GM12892 (cell line): ENCODE measurements around the gene SLC36A1.
"Not testable (repeated sequence)": the region's sequence is repeated elsewhere in the genome, so short reads cannot be mapped to it uniquely, and the experiment has no call there.

Source experiments
- DNase-seq: peaks from one replicate; pipeline ENCODE4 v3.0.0; 2011; ENCODE audit not compliant: insufficient read length
- FAIRE-seq: peaks from 2 replicates; lab custom pipeline; 2011; peaks lifted over from hg19 to GRCh38; lab: Jason Lieb, UNC
- POLR2A ChIP-seq: IDR thresholded peaks from 2 replicates; pipeline ENCODE4 v1.6.1; 2011; ENCODE audit warnings: low read depth, low read length, control low read depth
- POLR2AphosphoS5 ChIP-seq: IDR thresholded peaks from 2 replicates; pipeline ENCODE4 v1.6.1; 2011; ENCODE audit warnings: low read depth, low read length, control low read depth
- TAF1 ChIP-seq: IDR thresholded peaks from 2 replicates; pipeline ENCODE4 v1.6.1; 2011; ENCODE audit warnings: low read depth, mild to moderate bottlenecking, control low read depth, low read length, borderline replicate concordance

The SLC36A1 gene

DNA sequence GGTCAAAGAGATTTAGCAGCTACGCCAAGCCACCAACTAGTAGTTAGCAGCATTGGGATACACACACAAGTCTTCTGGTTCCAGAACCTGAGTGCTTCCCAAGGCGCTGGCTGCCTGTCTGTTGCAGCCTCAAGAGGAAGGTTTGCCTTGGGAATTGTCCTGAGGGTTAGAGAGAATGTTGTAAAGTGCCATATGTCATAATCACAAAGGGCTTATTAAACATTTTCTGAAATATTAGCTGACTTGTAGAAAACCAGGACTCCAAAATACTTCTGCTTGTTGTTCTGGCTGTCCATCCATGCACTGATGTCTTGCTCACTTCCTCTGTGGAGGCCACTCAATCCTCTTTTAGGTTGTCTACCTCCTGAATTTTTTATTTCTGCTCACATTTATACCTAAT, 46.3 kb downstream of the SLC36A1 start:
- DNase-seq (no peak), FAIRE-seq (no peak)
- TF ChIP-seq POLR2A = no peak
- no peak for TF ChIP-seq TAF1
- TF ChIP-seq POLR2AphosphoS5 = no peak

DNA sequence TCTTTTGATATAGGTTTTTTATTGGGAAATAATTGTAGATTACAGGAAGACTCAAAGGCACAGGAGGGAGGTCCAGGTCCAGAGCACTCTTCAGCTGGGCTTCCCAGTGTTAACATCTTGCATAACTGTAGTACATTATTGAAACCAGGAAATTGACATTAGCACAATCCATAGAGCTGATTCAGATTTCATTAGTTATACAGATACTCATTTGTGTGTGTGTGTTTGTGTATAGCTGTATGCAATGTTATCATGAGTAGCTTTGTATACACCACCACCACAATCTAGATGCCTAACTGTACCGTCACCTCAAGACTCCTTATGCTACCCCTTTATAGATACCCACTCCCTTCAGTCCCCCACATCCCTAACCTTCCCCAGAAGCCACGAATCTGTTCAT, 47.9 kb downstream of the SLC36A1 start:
- DNase-seq = no peak
- TF ChIP-seq POLR2AphosphoS5 (no peak), POLR2A (no peak), TAF1 (no peak)
- FAIRE-seq = no peak

- FAIRE-seq (no peak), DNase-seq (no peak)
- TF ChIP-seq POLR2AphosphoS5 (no peak), POLR2A (no peak), TAF1 (no peak)
Observed at GRCh38 chr5:151496041-151496484, 48.7 kb downstream of the SLC36A1 start.

- FAIRE-seq (peak; percentile 78), DNase-seq (no peak)
- TF ChIP-seq TAF1 (no peak), POLR2A (no peak), POLR2AphosphoS5 (no peak)
Observed at GRCh38 chr5:151497391-151498002, 50.1 kb downstream of the SLC36A1 start.

GRCh38 chr5:151498395-151499155, 51.2 kb downstream of the SLC36A1 start:
- FAIRE-seq (no peak), DNase-seq (no peak)
- TF ChIP-seq POLR2A (no peak), TAF1 (no peak), POLR2AphosphoS5 (no peak)

DNA sequence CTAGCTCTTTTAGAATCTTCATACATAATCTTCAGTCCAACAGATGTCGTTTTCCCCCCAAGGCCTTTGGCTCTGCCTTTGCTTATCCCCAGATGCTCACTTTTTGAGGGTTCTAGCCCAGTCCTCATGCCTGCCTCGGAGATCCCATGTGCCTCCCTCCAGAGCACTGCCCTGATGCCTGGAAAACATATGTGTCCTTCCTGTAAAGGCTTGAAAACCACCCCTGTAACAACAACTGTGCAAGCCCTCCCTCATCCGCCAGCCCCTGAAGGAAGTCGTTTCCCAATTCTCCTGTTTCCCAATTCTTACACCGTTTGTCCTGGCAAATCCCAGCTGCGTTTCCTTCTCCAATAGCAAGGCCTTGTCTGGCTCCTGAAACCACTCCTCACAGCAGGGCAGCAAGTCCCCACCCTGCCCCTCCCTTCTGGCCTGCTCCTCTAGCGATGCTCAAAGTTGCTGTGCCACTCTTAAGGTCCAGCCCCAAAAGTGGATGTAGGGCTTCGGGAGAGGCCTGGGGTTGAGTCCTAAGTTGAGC, 52.2 kb downstream of the SLC36A1 start:
- no peak for FAIRE-seq
- DNase-seq = no peak
- no peak for TF ChIP-seq POLR2A
- TF ChIP-seq TAF1 = no peak
- no peak for TF ChIP-seq POLR2AphosphoS5

DNA sequence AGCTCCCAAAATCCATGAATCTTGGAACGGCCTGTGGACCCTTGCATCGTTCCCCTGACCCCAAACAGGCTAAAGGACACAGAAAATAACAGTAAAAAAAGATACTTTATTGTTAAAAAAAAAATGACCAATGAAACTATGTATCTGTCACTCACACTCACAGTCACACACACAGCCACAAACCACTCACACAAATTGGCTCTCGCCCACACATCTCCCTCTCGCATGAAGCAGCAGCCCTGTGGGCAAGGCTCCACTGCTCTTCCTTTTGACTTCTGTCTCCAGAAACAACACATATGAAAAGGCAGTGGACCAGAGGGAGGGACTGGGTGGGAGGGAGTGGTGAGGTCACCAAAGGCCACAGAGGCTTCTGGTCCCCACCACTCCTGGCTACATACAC, 56.6 kb downstream of the SLC36A1 start:
- no peak for DNase-seq
- TF ChIP-seq TAF1 = no peak
- no peak for TF ChIP-seq POLR2A
- TF ChIP-seq POLR2AphosphoS5 = no peak
- FAIRE-seq = no peak

DNA sequence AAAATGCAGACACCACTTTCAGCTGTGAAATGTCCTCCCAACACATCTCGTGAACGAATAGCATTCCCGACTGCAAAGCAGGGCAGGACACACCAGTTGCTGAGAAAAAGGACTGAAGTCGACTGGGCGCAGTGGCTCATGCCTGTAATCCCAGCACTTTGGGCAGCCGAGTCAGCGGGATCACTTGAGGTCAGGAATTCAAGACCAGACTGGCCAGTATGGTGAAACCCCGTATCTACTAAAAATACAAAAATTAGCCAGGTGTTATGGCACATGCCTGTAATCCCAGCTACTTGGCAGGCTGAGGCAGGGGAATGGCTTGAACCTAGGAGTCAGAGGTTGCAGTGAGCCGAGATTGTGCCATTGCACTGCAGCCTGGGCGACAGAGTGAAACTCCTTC, 60.9 kb downstream of the SLC36A1 start:
- DNase-seq, FAIRE-seq: not testable (repeated sequence)

DNA sequence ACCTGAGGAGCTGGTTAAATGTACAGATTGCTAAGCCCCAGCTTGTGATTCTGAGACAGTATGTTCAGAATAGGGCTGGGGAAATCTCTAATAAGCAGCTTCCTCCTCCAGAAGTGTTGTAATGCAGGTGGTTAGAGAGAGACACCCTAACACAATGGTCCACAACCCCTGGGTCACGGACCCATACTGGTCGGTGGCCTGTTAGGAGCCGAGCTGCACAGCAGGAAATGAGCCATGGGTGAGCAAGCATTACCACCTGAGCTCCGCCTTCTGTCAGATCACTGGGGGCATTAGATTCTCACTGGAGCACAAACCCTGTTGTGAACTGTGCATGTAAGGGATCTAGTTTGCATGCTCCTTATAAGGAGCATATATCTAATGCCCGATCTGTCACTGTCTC, 61.8 kb downstream of the SLC36A1 start:
- FAIRE-seq (no peak), DNase-seq (no peak)
- TF ChIP-seq TAF1 (no peak), POLR2AphosphoS5 (no peak)

- DNase-seq (no peak), FAIRE-seq (no peak)
- TF ChIP-seq TAF1 = no peak
- no peak for TF ChIP-seq POLR2AphosphoS5
- no peak for TF ChIP-seq POLR2A
Observed at GRCh38 chr5:151509836-151510235, 62.4 kb downstream of the SLC36A1 start.

GRCh38 chr5:151517122-151517920, 69.9 kb downstream of the SLC36A1 start:
- FAIRE-seq (no peak), DNase-seq (no peak)

DNA sequence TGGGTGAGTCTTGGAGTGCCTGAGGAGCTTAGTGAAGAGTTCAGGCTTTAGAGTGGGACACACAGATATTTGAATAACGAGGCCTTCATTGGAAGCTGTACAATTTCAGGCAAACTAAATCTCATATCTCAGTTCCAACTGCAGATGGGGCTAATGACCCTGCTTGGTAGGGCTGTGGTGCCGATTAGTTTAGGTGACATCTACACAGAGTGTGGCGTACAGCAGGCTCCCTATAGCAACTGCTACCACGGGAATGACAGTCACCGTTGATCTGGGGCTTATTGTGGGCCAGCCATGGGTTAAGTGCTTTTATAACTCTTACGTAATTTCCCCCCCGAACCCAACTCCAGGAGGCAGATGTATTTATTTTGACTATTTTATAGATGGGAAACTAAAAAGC, 72.9 kb downstream of the SLC36A1 start:
- TF ChIP-seq POLR2AphosphoS5 = no peak
- TF ChIP-seq POLR2A = no peak
- no peak for TF ChIP-seq TAF1
- no peak for DNase-seq
- FAIRE-seq = no peak

More at GRCh38 chr5:151517122-151517920, 69.9 kb downstream of the SLC36A1 start:
- no peak for TF ChIP-seq TAF1
- TF ChIP-seq POLR2A = no peak
- TF ChIP-seq POLR2AphosphoS5 = no peak
